ENCODE data around the gene COL13A1.

The COL13A1 gene

GRCh38 chr10:69892406-69892805 is 90.7 kb downstream of the COL13A1 start:
- DNase-seq: no peak

- no peak for DNase-seq
Measured at GRCh38 chr10:69892816-69893215, 91.1 kb downstream of the COL13A1 start.

- DNase-seq: no peak
Measured at GRCh38 chr10:69893271-69893900, 91.7 kb downstream of the COL13A1 start.

- no peak for DNase-seq
Measured at GRCh38 chr10:69894156-69894555, 92.5 kb downstream of the COL13A1 start.

GRCh38 chr10:69895759-69896158 is 94.1 kb downstream of the COL13A1 start:
- no peak for DNase-seq

GRCh38 chr10:69896606-69897231 is 95.0 kb downstream of the COL13A1 start:
- DNase-seq: no peak

- no peak for DNase-seq
Measured at GRCh38 chr10:69897432-69897831, 95.7 kb downstream of the COL13A1 start.

GRCh38 chr10:69897999-69898398 is 96.3 kb downstream of the COL13A1 start:
- no peak for DNase-seq

- DNase-seq: no peak
Measured at GRCh38 chr10:69898524-69898923, 96.8 kb downstream of the COL13A1 start.

GRCh38 chr10:69898941-69899340 is 97.2 kb downstream of the COL13A1 start:
- DNase-seq: no peak

GRCh38 chr10:69899727-69900595 is 98.3 kb downstream of the COL13A1 start:
- no peak for DNase-seq

GRCh38 chr10:69901022-69901421 is 99.3 kb downstream of the COL13A1 start:
- DNase-seq: no peak

- no peak for DNase-seq
Measured at GRCh38 chr10:69901628-69902505, 100.2 kb downstream of the COL13A1 start.

- DNase-seq: no peak
Measured at GRCh38 chr10:69902835-69903535, 101.3 kb downstream of the COL13A1 start.

GRCh38 chr10:69904533-69904932 is 102.8 kb downstream of the COL13A1 start:
- no peak for DNase-seq

- no peak for DNase-seq
Measured at GRCh38 chr10:69906425-69906824, 104.7 kb downstream of the COL13A1 start.

- DNase-seq: no peak
Measured at GRCh38 chr10:69907517-69907916, 105.8 kb downstream of the COL13A1 start.

GRCh38 chr10:69908124-69908523 is 106.4 kb downstream of the COL13A1 start:
- no peak for DNase-seq

- DNase-seq: no peak
Measured at GRCh38 chr10:69910561-69910960, 108.9 kb downstream of the COL13A1 start.

- no peak for DNase-seq
Measured at GRCh38 chr10:69911613-69912528, 110.2 kb downstream of the COL13A1 start.

- no peak for DNase-seq
Measured at GRCh38 chr10:69912589-69912988, 110.9 kb downstream of the COL13A1 start.
